Osteocyte (in vitro differentiated cells): ENCODE measurements around the gene PRIMA1. TPM values are rescaled to one million over a fixed set of nuclear protein-coding genes. Genes with fewer than 3 reads are reported as not detected.
A peak's percentile ranks its signal among the peaks of the same experiment; 100 is the strongest.

Source experiments
- DNase-seq: peaks from one replicate; pipeline ENCODE4 v3.0.0; 2021; ENCODE audit warnings: mixed read lengths; ENCODE audit not compliant: unreplicated experiment; ENCODE audit errors: extremely low spot score
- H3K27ac Mint-ChIP-seq: one replicate; pipeline ENCODE4 v1.8.0; 2021; ENCODE audit warnings: mild to moderate bottlenecking, mixed read lengths; ENCODE audit not compliant: unreplicated experiment
- H3K27me3 Mint-ChIP-seq: one replicate; pipeline ENCODE4 v1.8.0; 2021; ENCODE audit warnings: mixed read lengths; ENCODE audit not compliant: unreplicated experiment
- H3K36me3 Mint-ChIP-seq: one replicate; pipeline ENCODE4 v1.8.0; 2021; ENCODE audit warnings: mixed read lengths; ENCODE audit not compliant: unreplicated experiment
- H3K4me1 Mint-ChIP-seq: one replicate; pipeline ENCODE4 v1.8.0; 2021; ENCODE audit warnings: mixed read lengths; ENCODE audit not compliant: unreplicated experiment
- H3K4me3 Mint-ChIP-seq: one replicate; pipeline ENCODE4 v1.8.0; 2021; ENCODE audit warnings: mild to moderate bottlenecking, moderate library complexity, mixed read lengths; ENCODE audit not compliant: unreplicated experiment
- H3K9me3 Mint-ChIP-seq: one replicate; pipeline ENCODE4 v1.8.0; 2021; ENCODE audit warnings: mixed read lengths; ENCODE audit not compliant: unreplicated experiment
- total RNA-seq: library from RNA; stranded (reverse); gene quantifications from 2 replicates; pipeline ENCODE4 v1.2.1, GENCODE V29; 2021
- TF ChIP-seq, protein P1 (sequence below): fragments of 200-600 bp; sonication (generic); IDR thresholded peaks from 2 replicates; pipeline ENCODE4 v1.5.0; 2021; ENCODE audit warnings: antibody characterized with exemption, mild to moderate bottlenecking, moderate library complexity

The PRIMA1 gene
- total RNA-seq, 1 donor from 2014 or later = not detected

GRCh38 chr14:93794756-93795155 lies 6.5 kb upstream of the PRIMA1 start:
- TF ChIP-seq, protein P1, sequence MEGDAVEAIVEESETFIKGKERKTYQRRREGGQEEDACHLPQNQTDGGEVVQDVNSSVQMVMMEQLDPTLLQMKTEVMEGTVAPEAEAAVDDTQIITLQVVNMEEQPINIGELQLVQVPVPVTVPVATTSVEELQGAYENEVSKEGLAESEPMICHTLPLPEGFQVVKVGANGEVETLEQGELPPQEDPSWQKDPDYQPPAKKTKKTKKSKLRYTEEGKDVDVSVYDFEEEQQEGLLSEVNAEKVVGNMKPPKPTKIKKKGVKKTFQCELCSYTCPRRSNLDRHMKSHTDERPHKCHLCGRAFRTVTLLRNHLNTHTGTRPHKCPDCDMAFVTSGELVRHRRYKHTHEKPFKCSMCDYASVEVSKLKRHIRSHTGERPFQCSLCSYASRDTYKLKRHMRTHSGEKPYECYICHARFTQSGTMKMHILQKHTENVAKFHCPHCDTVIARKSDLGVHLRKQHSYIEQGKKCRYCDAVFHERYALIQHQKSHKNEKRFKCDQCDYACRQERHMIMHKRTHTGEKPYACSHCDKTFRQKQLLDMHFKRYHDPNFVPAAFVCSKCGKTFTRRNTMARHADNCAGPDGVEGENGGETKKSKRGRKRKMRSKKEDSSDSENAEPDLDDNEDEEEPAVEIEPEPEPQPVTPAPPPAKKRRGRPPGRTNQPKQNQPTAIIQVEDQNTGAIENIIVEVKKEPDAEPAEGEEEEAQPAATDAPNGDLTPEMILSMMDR = no peak
- peaks cover 5% of the 10 kb centered on the region for H3K27me3 Mint-ChIP-seq
- no peak for DNase-seq
- no peaks in the 10 kb centered on the region for H3K36me3 Mint-ChIP-seq
- H3K27ac Mint-ChIP-seq = no peak overlapping the region
- no peaks in the 10 kb centered on the region for H3K4me1 Mint-ChIP-seq
- H3K4me3 Mint-ChIP-seq = no peak overlapping the region
- peaks cover 5% of the 10 kb centered on the region for H3K9me3 Mint-ChIP-seq

DNA sequence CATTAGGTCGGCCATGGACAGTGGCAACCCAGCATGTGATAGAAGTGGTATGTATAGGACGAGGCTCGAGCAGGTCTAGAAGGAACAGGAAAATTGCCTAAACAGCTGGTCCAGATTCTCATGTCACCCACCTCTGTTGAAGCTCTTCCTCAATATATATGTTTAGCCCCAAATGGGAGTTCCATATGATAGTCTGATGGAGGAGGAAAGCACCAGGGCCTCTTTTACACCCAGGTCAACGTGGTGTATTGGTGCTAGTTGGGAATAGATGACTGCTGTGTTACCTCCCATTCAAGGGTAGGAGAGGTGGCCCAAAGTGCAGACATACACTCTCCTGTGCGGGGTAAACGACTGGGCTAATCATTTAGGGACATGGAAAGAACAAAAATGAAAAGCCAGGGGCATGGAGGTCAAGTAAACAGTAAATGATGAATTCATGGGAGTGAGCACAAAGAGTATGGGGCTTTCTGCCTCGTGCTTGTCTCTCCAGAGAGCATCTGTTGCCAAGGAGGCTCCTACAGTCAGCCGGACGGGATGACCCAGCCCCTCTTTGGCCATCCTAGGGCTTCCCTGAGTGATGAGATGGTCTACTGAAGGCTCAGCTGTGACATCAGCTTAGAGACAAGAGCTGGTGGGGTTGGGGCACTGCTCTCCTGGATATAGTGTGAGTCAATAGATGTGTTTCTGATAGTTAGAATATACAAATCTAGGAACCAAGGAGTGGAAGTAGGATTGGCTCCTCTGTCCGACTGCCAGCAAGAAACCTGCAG lies 5.5 kb upstream of the PRIMA1 start:
- DNase-seq = no peak
- Mint-ChIP-seq H3K27ac (no peak overlapping the region), H3K4me3 (no peak overlapping the region), H3K27me3 (peaks cover 13% of the 10 kb centered on the region), H3K36me3 (no peaks in the 10 kb centered on the region), H3K9me3 (peaks cover 5% of the 10 kb centered on the region), H3K4me1 (peaks cover 3% of the 10 kb centered on the region)
- TF ChIP-seq, protein P1 = no peak

GRCh38 chr14:93792391-93792790 lies 4.1 kb upstream of the PRIMA1 start:
- Mint-ChIP-seq H3K4me3 (no peak overlapping the region), H3K36me3 (no peaks in the 10 kb centered on the region), H3K4me1 (peaks cover 6% of the 10 kb centered on the region), H3K9me3 (peaks cover 5% of the 10 kb centered on the region), H3K27me3 (peaks cover 22% of the 10 kb centered on the region), H3K27ac (no peak overlapping the region)
- TF ChIP-seq, protein P1 = no peak
- no peak for DNase-seq

DNA sequence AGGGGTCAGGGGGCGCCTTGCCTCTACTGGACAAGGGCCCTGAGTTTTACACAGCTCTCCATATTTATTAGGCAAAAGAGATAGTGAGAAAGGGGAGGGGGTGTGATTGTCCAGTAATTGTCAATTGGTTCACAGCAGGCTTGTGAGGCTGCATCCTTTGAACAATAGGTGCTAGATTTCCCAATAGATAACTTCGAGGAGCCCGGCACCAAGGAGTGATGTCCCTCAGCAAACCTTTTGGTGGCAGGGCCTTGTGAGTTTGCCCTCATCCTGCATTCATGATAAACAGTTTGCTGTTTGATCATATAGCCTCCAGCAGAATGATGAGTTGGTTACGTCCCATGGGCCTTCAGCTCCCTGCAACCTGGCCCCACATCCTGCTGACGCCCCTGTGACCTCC lies 2.7 kb upstream of the PRIMA1 start:
- Mint-ChIP-seq H3K9me3 (peaks cover 5% of the 10 kb centered on the region), H3K27me3 (peaks cover 36% of the 10 kb centered on the region), H3K4me3 (no peak overlapping the region), H3K4me1 (peaks cover 6% of the 10 kb centered on the region), H3K27ac (no peak overlapping the region), H3K36me3 (no peaks in the 10 kb centered on the region)
- DNase-seq = no peak
- TF ChIP-seq, protein P1 = no peak

- H3K9me3 Mint-ChIP-seq = peaks cover 4% of the 10 kb centered on the region
- H3K4me3 Mint-ChIP-seq = peak overlapping the region; percentile 10
- peaks cover 38% of the 10 kb centered on the region for H3K27me3 Mint-ChIP-seq
- peaks cover 6% of the 10 kb centered on the region for H3K4me1 Mint-ChIP-seq
- no peak for DNase-seq
- TF ChIP-seq, protein P1 = no peak
- no peak overlapping the region for H3K27ac Mint-ChIP-seq
- no peaks in the 10 kb centered on the region for H3K36me3 Mint-ChIP-seq
Observed at GRCh38 chr14:93789228-93790130, 1.2 kb upstream of the PRIMA1 start.
